Lung (tissue), 12 donors: ENCODE data around the gene TLE5. TPM values are rescaled to one million over a fixed set of nuclear protein-coding genes. Genes with fewer than 3 reads are reported as not detected.

Source experiments
- ATAC-seq: fragments of 200-7000 bp; cut with Tn5 transposase; one replicate; pipeline ENCODE4 v1.9.1; 2020; ENCODE audit warnings: moderate number of reproducible peaks; ENCODE audit not compliant: insufficient read depth, low FRiP score
- DNase-seq, 3 donors: peaks; one replicate each; pipeline ENCODE4 v3.0.0-alpha.2; 2013 to 2017
- H3K27ac ChIP-seq, 2 donors: one replicate each; pipeline ENCODE4 v1.5.1; 2013; ENCODE audit warnings: mild to moderate bottlenecking in 2 of 2, moderate library complexity in 2 of 2, control low read depth in 1 of 2, inconsistent platforms in 1 of 2, low read depth in 1 of 2, low read length in 1 of 2
- H3K27me3 ChIP-seq, 3 donors: one replicate each; pipeline ENCODE4 v1.5.1; 2013; ENCODE audit warnings: low read length in 2 of 3; ENCODE audit not compliant: control insufficient read depth in 3 of 3, insufficient read depth in 3 of 3
- H3K36me3 ChIP-seq, 4 donors: one replicate each; pipeline ENCODE4 v1.5.1; 2013; ENCODE audit warnings: low read length in 4 of 4, mild to moderate bottlenecking in 1 of 4, moderate library complexity in 1 of 4; ENCODE audit not compliant: control insufficient read depth in 4 of 4, insufficient read depth in 4 of 4
- H3K4me1 ChIP-seq, 5 donors: one replicate each; pipeline ENCODE4 v1.5.1; 2013; ENCODE audit warnings: low read length in 5 of 5, mild to moderate bottlenecking in 2 of 5, moderate library complexity in 1 of 5; ENCODE audit not compliant: control insufficient read depth in 5 of 5, insufficient read depth in 5 of 5
- H3K4me3 ChIP-seq: one replicate; pipeline ENCODE4 v1.5.1; 2013; ENCODE audit warnings: mild to moderate bottlenecking, control low read depth, moderate library complexity
- H3K9ac ChIP-seq, 2 donors: one replicate each; pipeline ENCODE4 v1.5.1; 2013; ENCODE audit warnings: low read length in 2 of 2, control low read depth in 1 of 2; ENCODE audit not compliant: insufficient read depth in 1 of 2
- H3K9me3 ChIP-seq, 4 donors: one replicate each; pipeline ENCODE4 v1.5.1; 2013; ENCODE audit warnings: low read length in 3 of 4, mild to moderate bottlenecking in 1 of 4, moderate library complexity in 1 of 4; ENCODE audit not compliant: control insufficient read depth in 4 of 4, insufficient read depth in 3 of 4
- CTCF ChIP-seq: IDR thresholded peaks from 2 replicates; pipeline ENCODE4 v1.5.1; 2012; ENCODE audit warnings: mild to moderate bottlenecking; ENCODE audit errors: control extremely low read depth, extremely low read depth
- WGBS, 2 donors: extraction: QIAGEN DNeasy Blood & Tissue Kit; methylation state at CpG; one replicate each; pipeline ENCODE4 v1.1.7; 2013; 5-methylcytosine and 5-hydroxymethylcytosine counted together
- polyA plus RNA-seq, 2 donors: library from polyadenylated mRNA; stranded (reverse); fragments of 200-250 nt; gene quantifications; one replicate each; pipeline ENCODE4 v1.2.1, GENCODE V29; 2013
- total RNA-seq, 2 donors: library from RNA; depleted of rRNA in 1 of 2; stranded (reverse); fragments of >200 nt in 1 of 2; gene quantifications; one replicate each; pipeline ENCODE4 v1.2.1, GENCODE V29; 2014 to 2021
- donor health status: control.
- donor health status: control.
- donor health status: Bipolar disorder and iron deficiency.
- donor health status: healthy.
- donor health status: DM: yes; HTN: yes; CAD: no.

The TLE5 gene
- total and polyA plus RNA-seq, 4 donors, result 179 to 797 (median 410) TPM

GRCh38 chr19:3104708-3104983 is 42.4 kb upstream of the TLE5 start:
- Histone ChIP-seq H3K27ac (peak overlapping the region in 1 of 2 donors; percentile 52), H3K27me3 (no peaks in the 10 kb centered on the region), H3K4me3 (no peak overlapping the region), H3K36me3 (peaks cover 0 to 1% (median 0%) of the 10 kb centered on the region in 4 donors), H3K4me1 (peaks cover 0 to 30% (median 0%) of the 10 kb centered on the region in 5 donors), H3K9me3 (no peaks in the 10 kb centered on the region), H3K9ac (no peak overlapping the region)
- WGBS, 2 donors, result 65 to 71% methylated on average over 8 to 10 of the region's 10 CpGs
- ATAC-seq (no peak), DNase-seq (no peak)
- TF ChIP-seq CTCF, result no peak

- Histone ChIP-seq H3K9ac (no peak overlapping the region), H3K27ac (peak overlapping the region in 1 of 2 donors; percentile 10), H3K4me1 (peaks cover 4 to 42% (median 18%) of the 10 kb centered on the region in 5 donors), H3K9me3 (no peaks in the 10 kb centered on the region), H3K36me3 (peaks cover 0 to 1% (median 0%) of the 10 kb centered on the region in 4 donors), H3K4me3 (no peak overlapping the region), H3K27me3 (no peaks in the 10 kb centered on the region)
- no peak for TF ChIP-seq CTCF
- DNase-seq (no peak), ATAC-seq (no peak)
- 91 to 94% methylated on average over 34 of the region's 34 CpGs for WGBS, 2 donors
Measured at GRCh38 chr19:3102239-3103140, 40.2 kb upstream of the TLE5 start.

- peak overlapping the region in 1 of 2 donors; percentile 82 for H3K27ac ChIP-seq
- no peak for TF ChIP-seq CTCF
- H3K9me3 ChIP-seq, result no peaks in the 10 kb centered on the region
- 76 to 86% methylated on average over 34 of the region's 34 CpGs for WGBS, 2 donors
- H3K27me3 ChIP-seq, result no peaks in the 10 kb centered on the region
- DNase-seq, result no peak
- ATAC-seq, result no peak
- H3K9ac ChIP-seq, result no peak overlapping the region
- H3K36me3 ChIP-seq, result peaks cover 0 to 1% (median 0%) of the 10 kb centered on the region in 4 donors
- H3K4me3 ChIP-seq, result no peak overlapping the region
- peaks cover 5 to 51% (median 33%) of the 10 kb centered on the region in 5 donors for H3K4me1 ChIP-seq
Measured at GRCh38 chr19:3100747-3101730, 38.7 kb upstream of the TLE5 start.
